Mucosa of descending colon (tissue), 3 donors: ENCODE results near the gene BCL2L15. TPM values are rescaled to one million over a fixed set of nuclear protein-coding genes. Genes with fewer than 3 reads are reported as not detected.
A peak's percentile ranks its signal among the peaks of the same experiment; 100 is the strongest.

Experiments used
- ATAC-seq: fragments of 200-7000 bp; cut with Tn5 transposase; one replicate; pipeline ENCODE4 v1.9.1; 2020; ENCODE audit warnings: mild to moderate bottlenecking, moderate library complexity
- DNase-seq, 3 donors: peaks; one replicate each; pipeline ENCODE4 v3.0.0-alpha.2; 2020
- H3K36me3 ChIP-seq: fragments of 200-600 bp; one replicate; pipeline ENCODE4 v1.8.0; 2021; ENCODE audit warnings: low read depth, mild to moderate bottlenecking
- H3K4me1 ChIP-seq: fragments of 200-600 bp; one replicate; pipeline ENCODE4 v1.8.0; 2021; ENCODE audit warnings: low read depth, mild to moderate bottlenecking
- H3K4me3 ChIP-seq: fragments of 200-600 bp; one replicate; pipeline ENCODE4 v1.8.0; 2021; ENCODE audit warnings: mild to moderate bottlenecking
- H3K9me3 ChIP-seq: fragments of 200-600 bp; one replicate; pipeline ENCODE4 v1.8.0; 2021; ENCODE audit warnings: mild to moderate bottlenecking
- CTCF ChIP-seq: fragments of 200-600 bp; IDR thresholded peaks from one replicate; pipeline ENCODE4 v1.8.0; 2022; ENCODE audit warnings: antibody characterized with exemption, mild to moderate bottlenecking
- intact Hi-C, 2 donors: fragments of 100-400 bp; cut with DNase I in 1 of 2; cut with micrococcal nuclease in 1 of 2; formaldehyde crosslinking; loops; one replicate each; pipeline versions ENCODE4 v1.11.0 to v1.11.1; 2022; cut with DNase I, micrococcal nuclease
- total RNA-seq, 3 donors: library from RNA; stranded (reverse); fragmentation: NEBNext Ultra II Directional in 2 of 3; extraction: Animal tissue kit (Norgen Biotek cat#: 25700) in 2 of 3; gene quantifications; one replicate each; pipeline versions ENCODE4 v1.2.1 to v1.2.4, GENCODE V29; 2021 to 2023
- donor health status: DM: no; HTN: no; CAD: no; lungs with moderate emphysema.
- donor health status: DM: no; HTN: no; CAD: no.
- donor health status: DM: no; HTN: yes; CAD: no.

Gene BCL2L15
- total RNA-seq, 3 donors from 2014 or later, result 72.4 to 197 (median 153) TPM

- Histone ChIP-seq H3K4me1 (no peaks in the 10 kb centered on the region), H3K9me3 (no peaks in the 10 kb centered on the region), H3K4me3 (no peak overlapping the region), H3K36me3 (no peaks in the 10 kb centered on the region)
- TF ChIP-seq CTCF, result no peak
- no peak for DNase-seq
- intact Hi-C loops, result no loop called here
- ATAC-seq, result peak; percentile 37
Measured at GRCh38 chr1:113875714-113876113, 11.7 kb downstream of the BCL2L15 start.

- DNase-seq (peak in 1 of 3 donors; percentile 70), ATAC-seq (peak; percentile 86)
- no peak for TF ChIP-seq CTCF
- no peaks in the 10 kb centered on the region for H3K9me3 ChIP-seq
- no peaks in the 10 kb centered on the region for H3K36me3 ChIP-seq
- intact Hi-C loops, result no loop called here
- no peaks in the 10 kb centered on the region for H3K4me1 ChIP-seq
- H3K4me3 ChIP-seq, result no peak overlapping the region
Measured at GRCh38 chr1:113874012-113874879, 13.1 kb downstream of the BCL2L15 start.

GRCh38 chr1:113872219-113872935 lies 15.0 kb downstream of the BCL2L15 start:
- H3K9me3 ChIP-seq, result no peaks in the 10 kb centered on the region
- H3K4me3 ChIP-seq, result no peak overlapping the region
- intact Hi-C loops, result no loop called here
- DNase-seq (no peak), ATAC-seq (peak; percentile 5)
- TF ChIP-seq CTCF, result no peak
- no peaks in the 10 kb centered on the region for H3K36me3 ChIP-seq
- H3K4me1 ChIP-seq, result no peaks in the 10 kb centered on the region

- no peaks in the 10 kb centered on the region for H3K4me1 ChIP-seq
- ATAC-seq, result peak; percentile 80
- no peak within 1 kb of the TSS for H3K4me3 ChIP-seq
- no peaks in the 10 kb centered on the region for H3K36me3 ChIP-seq
- DNase-seq, result peak; percentile 56 to 78 (median 67)
- intact Hi-C loops, result no loop called here
- no peaks in the 10 kb centered on the region for H3K9me3 ChIP-seq
- TF ChIP-seq CTCF, result no peak
Measured at GRCh38 chr1:113871597-113872113, 15.7 kb downstream of the BCL2L15 start, which contains the start of gene PTPN22. TSS of gene PTPN22 (minus strand) at chr1:113871712.

GRCh38 chr1:113870778-113871177 lies 16.6 kb downstream of the BCL2L15 start:
- no peak overlapping the region for H3K4me3 ChIP-seq
- H3K36me3 ChIP-seq, result no peaks in the 10 kb centered on the region
- no peak for TF ChIP-seq CTCF
- DNase-seq (no peak), ATAC-seq (no peak)
- no peaks in the 10 kb centered on the region for H3K4me1 ChIP-seq
- no peaks in the 10 kb centered on the region for H3K9me3 ChIP-seq
- intact Hi-C loops, result no loop called here
